HG02642 (cell line): ENCODE measurements around the gene SLC9C2.
A peak's percentile ranks its signal among the peaks of the same experiment; 100 is the strongest.
"Not testable (repeated sequence)": the region's sequence is repeated elsewhere in the genome, so short reads cannot be mapped to it uniquely, and the experiment has no call there.

ENCODE experiments used
- ATAC-seq: cut with Tn5 transposase; IDR thresholded peaks from one replicate; pipeline ENCODE4 v1.9.1; 2021; ENCODE audit warnings: mild to moderate bottlenecking; ENCODE audit not compliant: unreplicated experiment, poor library complexity

Gene SLC9C2

GRCh38 chr1:173581383-173582079, 21.3 kb downstream of the SLC9C2 start:
- no peak for ATAC-seq

DNA sequence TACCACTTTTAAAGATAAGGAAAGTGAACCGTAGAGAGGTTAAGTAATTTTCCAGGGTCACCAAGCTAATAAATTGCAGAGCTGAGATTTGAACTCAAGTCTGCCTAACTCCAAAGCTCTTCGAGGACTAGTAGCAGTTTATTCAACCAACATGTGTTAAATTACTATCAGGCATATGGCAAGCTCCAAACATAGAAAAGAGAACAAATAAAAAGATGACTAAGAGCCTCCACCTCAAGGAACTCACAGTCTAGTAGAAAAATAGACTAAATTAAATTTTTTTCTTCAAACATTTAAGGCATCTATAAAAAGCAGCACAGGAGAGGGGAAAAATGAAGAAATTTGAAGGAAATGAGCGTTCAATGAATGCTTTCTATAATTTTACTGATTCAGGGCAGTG, 22.2 kb downstream of the SLC9C2 start:
- ATAC-seq: no peak

DNA sequence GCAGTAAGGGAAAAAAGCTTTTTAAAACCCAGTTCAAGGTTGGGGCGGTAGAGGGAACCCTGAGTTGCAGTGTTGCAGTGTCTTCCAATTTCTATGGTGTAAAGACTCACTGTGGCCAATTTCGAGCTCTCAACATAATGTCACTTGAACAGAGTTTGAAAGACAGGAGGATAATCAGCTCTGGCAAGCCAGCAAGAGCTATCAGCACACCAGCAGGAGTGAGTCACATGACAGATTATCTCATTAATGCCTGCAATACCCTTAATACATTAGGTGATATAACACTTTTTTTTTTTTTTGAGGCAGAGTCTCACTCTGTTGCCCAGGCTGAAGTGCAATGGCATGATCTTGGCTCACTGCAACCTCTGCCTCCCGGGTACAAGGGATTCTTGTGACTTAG, 22.8 kb downstream of the SLC9C2 start:
- ATAC-seq: no peak

DNA sequence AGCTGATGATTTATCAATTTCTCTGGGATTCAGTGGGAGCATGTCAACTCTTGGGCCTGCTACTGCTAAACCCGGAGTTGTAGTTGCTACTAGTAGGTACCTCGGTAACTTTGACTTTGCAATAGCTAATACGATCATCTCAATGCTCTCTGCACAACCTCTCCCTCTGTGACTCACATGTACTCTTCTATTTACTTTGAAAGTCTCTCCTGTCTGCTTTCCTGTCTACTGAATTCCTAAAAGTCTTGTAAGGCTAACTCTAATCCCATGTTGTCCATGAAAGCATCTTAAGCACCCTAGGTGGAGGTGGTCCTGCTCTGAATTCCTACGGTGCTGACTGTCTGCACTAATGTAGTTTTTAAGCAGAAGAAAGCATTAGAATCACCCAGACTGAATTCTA, 29.3 kb downstream of the SLC9C2 start:
- ATAC-seq: no peak

GRCh38 chr1:173572201-173572873, 30.5 kb downstream of the SLC9C2 start:
- no peak for ATAC-seq

DNA sequence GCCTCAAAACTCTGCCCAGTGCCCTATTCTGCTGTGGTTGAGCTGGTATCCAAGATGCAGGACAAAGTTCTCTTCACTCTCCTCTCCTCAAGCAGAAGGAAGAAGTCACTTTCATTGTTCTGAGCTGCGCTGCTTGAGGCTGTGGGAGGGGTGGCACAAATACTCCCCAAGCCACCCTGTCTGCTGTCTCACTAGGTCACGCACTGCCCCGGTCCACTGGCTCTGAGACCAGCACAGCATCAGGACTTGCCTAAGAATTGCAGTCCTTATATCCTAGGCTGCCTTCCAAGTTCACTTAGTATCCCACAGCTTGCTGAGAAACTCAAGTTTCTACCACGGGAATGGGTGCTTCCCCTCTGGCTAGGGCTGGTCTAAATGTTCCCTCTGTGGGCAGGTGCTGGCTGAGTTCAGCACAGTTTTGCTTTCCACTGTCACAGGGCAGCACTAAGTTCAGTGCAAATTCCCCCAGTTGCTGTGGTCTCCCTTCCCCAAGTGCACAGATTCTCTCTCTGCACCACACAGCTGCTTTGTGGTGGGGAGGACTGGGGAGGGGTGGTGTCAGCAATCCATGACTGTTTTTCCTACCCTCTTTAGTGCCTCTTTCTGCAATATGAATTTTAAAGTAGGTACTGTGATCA, 32.4 kb downstream of the SLC9C2 start:
- peak; percentile 86 for ATAC-seq

DNA sequence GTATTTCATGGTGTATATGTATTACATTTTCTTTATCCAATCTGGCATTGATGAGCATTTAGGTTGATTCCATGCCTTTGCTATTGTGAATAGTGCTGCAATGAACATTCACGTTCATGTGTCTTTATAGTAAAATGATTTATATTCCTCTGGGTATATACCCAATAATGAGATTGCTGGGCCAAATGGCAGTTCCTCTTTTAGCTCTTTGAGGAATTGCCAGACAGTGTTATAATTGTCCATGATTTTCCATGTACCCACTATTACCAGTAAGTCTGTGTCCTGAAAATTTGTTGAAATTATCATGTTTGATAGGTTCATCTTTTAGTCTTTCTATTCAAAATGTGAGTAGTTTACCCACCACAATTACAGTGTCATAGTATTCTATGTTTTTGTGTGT, 34.4 kb downstream of the SLC9C2 start:
- ATAC-seq: no peak

DNA sequence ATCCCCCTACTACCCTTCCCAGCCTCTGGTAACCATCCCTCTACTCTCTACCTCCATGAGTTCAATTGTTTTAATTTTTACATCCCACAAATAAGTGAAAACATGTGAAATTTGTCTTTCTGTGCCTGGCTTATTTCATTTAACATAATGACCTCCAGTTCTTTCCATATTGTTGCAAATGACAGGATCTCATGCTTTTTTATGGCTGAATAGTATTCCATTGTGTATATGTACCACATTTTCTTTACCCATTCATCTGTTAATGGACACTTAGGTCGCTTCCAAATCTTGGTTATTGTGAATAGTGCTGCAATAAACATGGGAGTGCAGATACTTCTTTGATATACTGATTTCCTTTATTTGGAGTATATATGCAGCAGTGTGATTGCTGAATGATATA, 39.0 kb downstream of the SLC9C2 start:
- ATAC-seq: not testable (repeated sequence)

GRCh38 chr1:173562813-173563212, 40.1 kb downstream of the SLC9C2 start:
- no peak for ATAC-seq

DNA sequence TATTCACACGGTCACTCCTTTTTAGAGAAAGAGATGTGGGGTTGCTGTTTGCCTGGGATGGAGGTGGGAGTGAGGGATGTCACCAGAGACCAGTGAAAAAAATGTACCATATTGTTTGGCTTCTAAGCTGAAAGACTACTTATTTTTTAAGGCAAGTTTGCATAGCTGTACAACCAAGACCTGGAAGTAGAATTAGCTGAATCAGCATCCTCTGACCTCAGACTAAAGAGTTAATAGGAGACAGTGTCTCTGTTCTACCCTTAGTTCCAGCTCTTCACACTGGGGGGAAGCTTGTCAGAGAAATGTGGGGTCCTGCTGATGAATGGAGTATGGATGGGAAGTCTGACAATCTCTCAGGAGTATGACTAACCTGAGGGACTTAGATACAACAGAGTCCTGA, 41.6 kb downstream of the SLC9C2 start:
- ATAC-seq: no peak

- ATAC-seq: no peak
Measured at GRCh38 chr1:173560285-173560880, 42.5 kb downstream of the SLC9C2 start.

DNA sequence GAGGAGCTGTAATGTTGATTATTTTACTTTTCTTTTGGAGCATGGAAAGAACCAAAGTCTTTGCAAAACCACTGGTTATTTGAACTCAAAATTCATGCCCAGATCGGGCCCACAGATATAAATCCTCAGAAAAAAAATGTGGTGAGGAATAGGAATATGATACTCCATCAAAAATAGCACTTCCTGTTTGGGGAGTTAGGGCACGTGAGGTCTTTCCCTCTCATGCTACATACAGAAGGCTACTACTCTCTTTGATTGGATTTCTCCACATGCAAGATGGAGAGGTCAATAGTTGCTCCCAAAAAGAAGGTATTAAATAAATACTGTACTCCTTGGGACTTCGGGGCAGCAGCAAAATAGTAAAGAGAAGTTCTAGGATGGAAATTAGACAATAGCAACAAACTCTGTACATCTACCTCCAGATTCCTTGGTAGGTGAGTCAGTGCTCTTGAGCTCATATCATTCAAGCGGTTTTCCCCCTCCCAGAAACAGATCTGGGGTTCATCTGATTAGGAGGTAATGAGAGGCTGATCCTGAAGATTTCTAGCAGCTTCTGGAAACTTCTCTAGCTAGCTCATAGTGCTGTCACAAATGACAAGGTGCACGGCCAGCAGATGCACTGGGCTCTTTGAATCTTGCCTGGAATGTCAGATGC, 47.1 kb downstream of the SLC9C2 start:
- no peak for ATAC-seq

DNA sequence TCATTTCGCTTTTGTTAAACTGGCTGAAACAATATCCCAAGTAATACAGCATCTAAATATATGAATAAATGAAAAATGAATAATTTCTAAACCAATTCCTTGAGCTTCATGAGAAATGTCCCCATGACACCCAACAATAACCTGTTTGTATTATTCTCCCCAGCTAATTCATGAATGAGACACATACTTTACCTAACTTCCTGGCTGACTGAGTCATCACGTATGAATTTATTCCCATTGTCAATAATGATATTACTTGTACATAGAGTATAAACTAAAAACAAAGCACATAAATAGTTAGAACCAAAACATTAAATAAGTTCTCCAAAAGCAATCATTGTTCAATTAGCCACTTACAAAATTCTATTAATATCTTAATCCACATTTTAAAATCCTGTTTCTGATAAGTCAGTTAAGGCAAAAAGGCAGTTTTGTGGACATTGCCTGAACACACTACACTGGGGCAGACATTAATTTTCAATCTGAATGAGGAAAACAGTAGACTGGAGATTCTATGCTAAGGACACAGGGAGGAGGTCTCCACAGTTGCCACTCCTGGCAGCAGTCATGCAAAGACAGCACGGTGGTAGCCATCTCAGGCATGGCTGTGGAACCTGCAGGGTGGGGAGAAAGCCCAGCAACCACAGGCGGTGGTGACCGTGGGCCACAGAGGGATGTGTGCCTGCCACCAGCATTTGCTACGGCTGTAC, 48.2 kb downstream of the SLC9C2 start:
- no peak for ATAC-seq

GRCh38 chr1:173554089-173554488, 48.8 kb downstream of the SLC9C2 start:
- ATAC-seq: no peak

GRCh38 chr1:173553312-173553711, 49.6 kb downstream of the SLC9C2 start:
- ATAC-seq: no peak

DNA sequence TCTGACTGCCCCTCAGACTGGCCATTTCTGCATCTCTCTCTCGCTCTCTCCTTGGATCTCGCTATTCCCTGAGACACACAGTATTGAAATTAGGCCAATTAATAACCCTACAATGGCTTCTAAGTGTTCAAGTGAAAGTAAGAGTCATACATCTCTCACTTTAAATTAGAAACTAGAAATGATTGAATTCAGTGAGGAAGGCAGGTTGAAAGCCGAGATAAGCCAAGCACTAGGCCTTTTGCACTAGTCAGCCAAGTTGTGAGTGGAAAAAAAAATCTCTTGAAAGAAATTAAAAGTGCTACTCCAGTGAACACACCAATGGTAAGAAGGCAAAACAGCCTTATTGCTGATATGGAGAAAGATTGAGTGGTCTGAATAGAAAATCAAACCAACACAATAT, 51.2 kb downstream of the SLC9C2 start:
- ATAC-seq: no peak

- no peak for ATAC-seq
Measured at GRCh38 chr1:173549813-173550212, 53.1 kb downstream of the SLC9C2 start.

GRCh38 chr1:173545688-173546087, 57.2 kb downstream of the SLC9C2 start:
- ATAC-seq: no peak

DNA sequence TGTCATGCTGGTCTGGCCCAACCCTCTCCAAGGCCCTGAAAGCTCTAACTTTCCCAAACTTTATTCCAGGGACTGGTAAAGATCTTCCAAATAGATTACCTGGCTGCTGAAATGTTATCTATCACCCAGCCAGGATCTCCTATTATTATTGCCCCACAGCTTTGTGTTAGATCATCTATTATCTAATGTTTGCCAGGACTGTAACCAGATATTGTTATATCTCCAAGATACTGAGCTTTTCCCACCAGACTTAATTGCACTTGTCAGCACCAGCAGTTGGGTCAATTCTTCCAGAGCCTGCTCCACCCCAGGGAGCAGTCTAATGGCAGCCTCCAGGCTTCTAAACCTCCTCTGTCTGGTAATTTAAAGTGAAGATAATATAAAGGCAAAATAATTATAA, 66.6 kb downstream of the SLC9C2 start:
- no peak for ATAC-seq

GRCh38 chr1:173532237-173532636, 70.6 kb downstream of the SLC9C2 start:
- ATAC-seq: no peak
